HG02981 (cell line): ENCODE data around the gene HSPA9.
A peak's percentile ranks its signal among the peaks of the same experiment; 100 is the strongest.

ENCODE experiments used
- ATAC-seq: cut with Tn5 transposase; IDR thresholded peaks from one replicate; pipeline ENCODE4 v1.9.1; 2021; ENCODE audit warnings: mild to moderate bottlenecking, moderate library complexity; ENCODE audit not compliant: unreplicated experiment

HSPA9 gene

GRCh38 chr5:138575194-138576015, at the start of gene HSPA9:
HSPA9 (minus strand) TSS chr5:138575401; CDS start chr5:138575318, 83 bp downstream.
- peak; percentile 85 for ATAC-seq

GRCh38 chr5:138623053-138623452, 47.9 kb upstream of the HSPA9 start:
- ATAC-seq, result no peak

GRCh38 chr5:138622051-138622450, 46.9 kb upstream of the HSPA9 start:
- no peak for ATAC-seq

GRCh38 chr5:138620663-138621224, 45.5 kb upstream of the HSPA9 start:
- no peak for ATAC-seq

GRCh38 chr5:138616508-138616907, 41.3 kb upstream of the HSPA9 start:
- ATAC-seq, result no peak

- ATAC-seq, result no peak
Observed at GRCh38 chr5:138615461-138615860, 40.3 kb upstream of the HSPA9 start.

GRCh38 chr5:138611678-138612218, 36.5 kb upstream of the HSPA9 start:
- ATAC-seq, result no peak

GRCh38 chr5:138610918-138611677, 35.9 kb upstream of the HSPA9 start:
- ATAC-seq, result no peak

- no peak for ATAC-seq
Observed at GRCh38 chr5:138610415-138610917, 35.3 kb upstream of the HSPA9 start.

GRCh38 chr5:138606378-138607064, 31.3 kb upstream of the HSPA9 start:
- no peak for ATAC-seq

- ATAC-seq, result peak; percentile 63
Observed at GRCh38 chr5:138605254-138605972, 30.2 kb upstream of the HSPA9 start.

GRCh38 chr5:138604176-138604785, 29.1 kb upstream of the HSPA9 start:
- ATAC-seq, result no peak

GRCh38 chr5:138603249-138603920, 28.2 kb upstream of the HSPA9 start:
- no peak for ATAC-seq

- ATAC-seq, result no peak
Observed at GRCh38 chr5:138602371-138603000, 27.3 kb upstream of the HSPA9 start.

GRCh38 chr5:138601444-138601843, 26.2 kb upstream of the HSPA9 start:
- no peak for ATAC-seq

GRCh38 chr5:138600446-138600845, 25.2 kb upstream of the HSPA9 start:
- no peak for ATAC-seq

GRCh38 chr5:138597661-138598400, 22.6 kb upstream of the HSPA9 start:
- no peak for ATAC-seq
